Testis (tissue), 2 donors: Measurements from ENCODE around the gene HMGXB3.

Experiments
- CTCF ChIP-seq, 3 experiments: fragments of 450-650 bp in 2 of 3; fragments of 200-600 bp in 1 of 3; sonication (generic) in 1 of 3; IDR thresholded peaks; one replicate each; pipeline ENCODE4 v1.5.1; 2016 to 2019; ENCODE audit warnings: antibody characterized with exemption in 3 of 3, mild to moderate bottlenecking in 2 of 3, moderate library complexity in 1 of 3
- POLR2A ChIP-seq: fragments of 450-650 bp; IDR thresholded peaks from one replicate; pipeline ENCODE4 v1.6.1; 2017; ENCODE audit warnings: antibody characterized with exemption, mild to moderate bottlenecking, moderate library complexity

GRCh38 chr5:150044712-150045111, 44.2 kb downstream of the HMGXB3 start:
- TF ChIP-seq POLR2A (no peak), CTCF (IDR thresholded peaks at IDR 0.05) (no peak)
